A549 (cell line): ENCODE measurements around the gene KCTD15. TPM values are rescaled to one million over a fixed set of nuclear protein-coding genes. Genes with fewer than 3 reads are reported as not detected.

Experiments
- ATAC-seq, 2 experiments: fragments of 200-7000 bp in 1 of 2; fragments of >200 bp in 1 of 2; cut with Nextera tagmentation in 1 of 2; cut with Tn5 transposase in 1 of 2; 3 replicates each; pipeline versions ENCODE4 v1.8.0 to v1.9.1; 2018 to 2020; ENCODE audit warnings: mild to moderate bottlenecking in 1 of 2, moderate library complexity in 1 of 2
- CTCF ChIA-PET: fragments of 300-600 bp; sonication (Branson Sonifier 250); formaldehyde crosslinking; extraction: SDS; loops from one replicate; lab custom pipeline; 2021; ENCODE audit warnings: antibody characterized with exemption, inconsistent platforms; lab: Yijun Ruan, JAX
- POLR2A ChIA-PET: fragments of 350-600 bp; formaldehyde crosslinking; extraction: SDS; loops from one replicate; lab custom pipeline; 2021; ENCODE audit warnings: antibody characterized with exemption, inconsistent platforms; lab: Yijun Ruan, JAX
- DNase-seq, 2 experiments: peaks; one replicate each; pipeline versions ENCODE4 v3.0.0 to v3.0.0-alpha.2; 2011 to 2016; ENCODE audit warnings: low read depth in 1 of 2, low spot score in 1 of 2
- FAIRE-seq: peaks from 2 replicates; lab custom pipeline; 2011; peaks lifted over from hg19 to GRCh38; lab: Jason Lieb, UNC
- H3K27ac ChIP-seq, 2 experiments: fragments of >200 bp; sonication (Bioruptor Twin); formaldehyde crosslinking; 3 replicates each; pipeline ENCODE4 v1.5.1; 2016 to 2017
- H3K4me1 ChIP-seq: fragments of >200 bp; sonication (Bioruptor Twin); formaldehyde crosslinking; 3 replicates; pipeline ENCODE4 v1.6.1; 2016
- H3K4me2 ChIP-seq: fragments of >200 bp; sonication (Bioruptor Twin); formaldehyde crosslinking; 3 replicates; pipeline ENCODE4 v1.6.1; 2016
- H3K4me3 ChIP-seq: fragments of >200 bp; sonication (Bioruptor Twin); formaldehyde crosslinking; 3 replicates; pipeline ENCODE4 v1.5.1; 2016
- H3K9me3 ChIP-seq: fragments of >200 bp; sonication (Bioruptor Twin); formaldehyde crosslinking; 3 replicates; pipeline ENCODE4 v1.6.1; 2016
- ATOH8 ChIP-seq: fragments of 250-450 bp; sonication (Bioruptor Pico); IDR thresholded peaks from 2 replicates; pipeline ENCODE4 v1.5.0; 2020; ENCODE audit warnings: low read depth, mild to moderate bottlenecking, moderate library complexity
- CBX8 ChIP-seq: fragments of 200-600 bp; sonication (generic); IDR thresholded peaks from 2 replicates; pipeline ENCODE4 v1.6.1; 2016
- CHD2 ChIP-seq: fragments of 150-350 bp; IDR thresholded peaks from 2 replicates; pipeline ENCODE4 v1.6.1; 2014; ENCODE audit warnings: low read length; ENCODE audit not compliant: partially characterized antibody
- CHD4 ChIP-seq: fragments of 200-600 bp; sonication (generic); IDR thresholded peaks from 2 replicates; pipeline ENCODE4 v1.6.1; 2016; ENCODE audit warnings: antibody characterized with exemption, mild to moderate bottlenecking, borderline replicate concordance
- E2F6 ChIP-seq: IDR thresholded peaks from 2 replicates; pipeline ENCODE4 v1.6.1; 2012; ENCODE audit warnings: low read depth, borderline replicate concordance
- ELK1 ChIP-seq: fragments of 150-350 bp; IDR thresholded peaks from 2 replicates; pipeline ENCODE4 v1.6.1; 2014; ENCODE audit warnings: low read depth, mild to moderate bottlenecking, low read length
- ESRRA ChIP-seq: fragments of 150-350 bp; IDR thresholded peaks from 2 replicates; pipeline ENCODE4 v1.6.1; 2014; ENCODE audit warnings: mild to moderate bottlenecking, low read length, borderline replicate concordance
- HMGXB4 ChIP-seq: fragments of 250-450 bp; sonication (Bioruptor Pico); IDR thresholded peaks from 2 replicates; pipeline ENCODE4 v1.5.0; 2021; ENCODE audit warnings: mild to moderate bottlenecking, moderate library complexity, borderline replicate concordance
- HOXB5 ChIP-seq: fragments of 250-450 bp; sonication (Bioruptor Pico); IDR thresholded peaks from 2 replicates; pipeline ENCODE4 v1.5.0; 2020; ENCODE audit warnings: mild to moderate bottlenecking, moderate library complexity
- KDM1A ChIP-seq: fragments of 200-600 bp; sonication (generic); IDR thresholded peaks from 2 replicates; pipeline ENCODE4 v1.6.1; 2016; ENCODE audit warnings: low read depth, mild to moderate bottlenecking
- MAFK ChIP-seq: fragments of 450-650 bp; IDR thresholded peaks from 2 replicates; pipeline ENCODE4 v1.6.1; 2014; ENCODE audit not compliant: partially characterized antibody
- MAX ChIP-seq: IDR thresholded peaks from 2 replicates; pipeline ENCODE4 v1.6.1; 2012
- MYC ChIP-seq: IDR thresholded peaks from 2 replicates; pipeline ENCODE4 v1.6.1; 2012; ENCODE audit warnings: mild to moderate bottlenecking, inconsistent platforms, low read length, improper control_type of control experiment, borderline replicate concordance
- NFE2L2 ChIP-seq: fragments of 150-350 bp; conservative IDR thresholded peaks from 2 replicates; pipeline ENCODE4 v1.6.1; 2014; ENCODE audit warnings: low read length
- NPAS2 ChIP-seq: fragments of 250-450 bp; sonication (Bioruptor Pico); IDR thresholded peaks from 2 replicates; pipeline ENCODE4 v1.8.0; 2022; ENCODE audit warnings: mild to moderate bottlenecking, moderate library complexity, borderline replicate concordance
- PHF8 ChIP-seq: fragments of 200-600 bp; sonication (generic); IDR thresholded peaks from 2 replicates; pipeline ENCODE4 v1.6.1; 2016; ENCODE audit warnings: low read depth, mild to moderate bottlenecking, antibody characterized with exemption, moderate library complexity, borderline replicate concordance
- POLR2AphosphoS2 ChIP-seq: conservative IDR thresholded peaks from 2 replicates; pipeline ENCODE4 v1.6.1; 2012; ENCODE audit warnings: low read length, improper control_type of control experiment, inconsistent platforms
- REST ChIP-seq: fragments of 200-600 bp; sonication (generic); IDR thresholded peaks from 2 replicates; pipeline ENCODE4 v1.6.1; 2016; ENCODE audit warnings: antibody characterized with exemption, mild to moderate bottlenecking, moderate library complexity
- RNF2 ChIP-seq: fragments of 200-600 bp; sonication (generic); IDR thresholded peaks from 2 replicates; pipeline ENCODE4 v1.6.1; 2016; ENCODE audit warnings: low read depth, mild to moderate bottlenecking, antibody characterized with exemption, moderate library complexity, borderline replicate concordance
- SMC3 ChIP-seq: fragments of >200 bp; sonication (Bioruptor Twin); formaldehyde crosslinking; IDR thresholded peaks from 3 replicates; pipeline ENCODE4 v1.6.1; 2018; ENCODE audit warnings: inconsistent platforms
- ZC3H11A ChIP-seq: fragments of 450-650 bp; IDR thresholded peaks from 2 replicates; pipeline ENCODE4 v1.6.1; 2014; ENCODE audit warnings: antibody characterized with exemption, mild to moderate bottlenecking
- ZFP36 ChIP-seq: fragments of 450-650 bp; IDR thresholded peaks from 2 replicates; pipeline ENCODE4 v1.6.1; 2014; ENCODE audit warnings: borderline replicate concordance; ENCODE audit not compliant: partially characterized antibody
- whole genome bisulfite sequencing: methylation state at CpG from one replicate; pipeline ENCODE4 v1.1.6; 2017; ENCODE audit errors: missing lambda C conversion rate; 5-methylcytosine and 5-hydroxymethylcytosine counted together
- polyA plus RNA-seq, 4 experiments: library from polyadenylated mRNA; depleted of rRNA in 3 of 4; stranded (reverse); fragments of >200 nt; fragmentation: RNase III in 1 of 4; extraction: RNeasy Plus Mini Kit Qiagen cat#74134 plus additional on column Dnase treatment in 1 of 4; gene quantifications; 2 replicates in 3 of 4; 3 replicates in 1 of 4; pipeline ENCODE4 v1.2.3, GENCODE V29; 2011 to 2017

Gene KCTD15
- polyA plus RNA-seq, 2 of the 4 experiments (the other 2 are of a cell fraction), result 54.0 to 56.5 TPM

GRCh38 chr19:33756177-33756576, 40.5 kb upstream of the KCTD15 start:
- peaks cover 4% of the 10 kb centered on the region; the same call in 1 of the 3 replicates for H3K4me1 ChIP-seq
- no peak for DNase-seq
- POLR2A ChIA-PET, result no interaction called here
- CTCF ChIA-PET, result interaction anchor here (0.8 to 22.3 kb wide), 11 partner anchors 8 to 572 kb away, joined by 3 to 572 read pairs (median 12); no protein-coding TSS in a partner anchor
- no peak overlapping the region for H3K27ac ChIP-seq
- no peak for ATAC-seq
- no peak overlapping the region for H3K4me3 ChIP-seq
- TF ChIP-seq RNF2 (no peak), CHD4 (no peak), ATOH8 (CRISPR knock-in tag) (no peak), HMGXB4 (CRISPR knock-in tag) (no peak), ZFP36 (no peak)
- no peaks in the 10 kb centered on the region for H3K9me3 ChIP-seq
- no peak overlapping the region for H3K4me2 ChIP-seq
- 40% methylated on average over 11 of the region's 11 CpGs for WGBS
- peak; percentile 18 for FAIRE-seq

GRCh38 chr19:33758541-33759013, 38.1 kb upstream of the KCTD15 start:
- H3K4me2 ChIP-seq, result 0 out of 3 replicates have a peak overlapping the region, but pooled peaks have one; percentile 13
- CTCF ChIA-PET, result interaction anchor here (0.6 to 22.3 kb wide), 8 partner anchors 13 to 352 kb away, joined by 3 to 572 read pairs (median 7); no protein-coding TSS in a partner anchor
- FAIRE-seq, result no peak

GRCh38 chr19:33759356-33759755, 37.3 kb upstream of the KCTD15 start:
- no peak for ATAC-seq
- TF ChIP-seq REST (no peak), KDM1A (no peak), E2F6 (no peak), POLR2AphosphoS2 (no peak), SMC3 (no peak), RNF2 (no peak), NFE2L2 (no peak), CHD2 (no peak), CBX8 (no peak), NPAS2 (no peak), MYC (no peak), ZC3H11A (no peak), HOXB5 (CRISPR knock-in tag) (no peak), MAX (no peak)

More at GRCh38 chr19:33758541-33759013, 38.1 kb upstream of the KCTD15 start:
- TF ChIP-seq ESRRA, result no peak
- TF ChIP-seq ELK1, result no peak
- TF ChIP-seq CHD2, result no peak
- TF ChIP-seq HOXB5 (CRISPR knock-in tag), result no peak
- no peak for TF ChIP-seq NPAS2
- no peak for TF ChIP-seq PHF8
- TF ChIP-seq MAFK, result peak; percentile 88
- TF ChIP-seq NFE2L2, result no peak
- no peak overlapping the region for H3K27ac ChIP-seq
- H3K4me3 ChIP-seq, result no peak overlapping the region
- POLR2A ChIA-PET, result no interaction called here
- WGBS, result 43% methylated on average over 12 of the region's 12 CpGs
- H3K9me3 ChIP-seq, result no peaks in the 10 kb centered on the region
- peak in 1 of 2 experiments; percentile 57 for DNase-seq
- ATAC-seq, result peak; percentile 1 to 42; a peak in 3 of 6 replicates
- peaks cover 4% of the 10 kb centered on the region; the same call in 1 of the 3 replicates for H3K4me1 ChIP-seq

More at GRCh38 chr19:33759356-33759755, 37.3 kb upstream of the KCTD15 start:
- CTCF ChIA-PET, result interaction anchor here (0.6 to 22.3 kb wide), 6 partner anchors 13 to 353 kb away, joined by 3 to 572 read pairs (median 8); no protein-coding TSS in a partner anchor
- Histone ChIP-seq H3K4me2 (no peak overlapping the region), H3K27ac (no peak overlapping the region), H3K4me1 (peaks cover 4% of the 10 kb centered on the region; the same call in 1 of the 3 replicates), H3K9me3 (no peaks in the 10 kb centered on the region), H3K4me3 (no peak overlapping the region)
- 61% methylated on average over 7 of the region's 7 CpGs for WGBS
- no peak for FAIRE-seq
- DNase-seq, result no peak
- POLR2A ChIA-PET, result no interaction called here
